HEK293 (cell line): ENCODE results near the gene CROCC.

ENCODE experiments used
- CTCF ChIP-seq: fragments of 450-650 bp; formaldehyde crosslinking; IDR thresholded peaks from 2 replicates; pipeline ENCODE4 v1.5.1; 2016; ENCODE audit warnings: missing biosample characterization, missing genetic modification characterization
- HOXA7 ChIP-seq: sonication (generic); formaldehyde crosslinking; IDR thresholded peaks from 2 replicates; pipeline ENCODE4 v1.8.1; 2022; ENCODE audit warnings: missing genetic modification reagents, borderline replicate concordance
- HOXC10 ChIP-seq: sonication (generic); formaldehyde crosslinking; IDR thresholded peaks from 2 replicates; pipeline ENCODE4 v1.8.1; 2023; ENCODE audit warnings: mild to moderate bottlenecking, missing genetic modification reagents
- ZNF521 ChIP-seq: fragments of 450-650 bp; formaldehyde crosslinking; IDR thresholded peaks from 2 replicates; pipeline ENCODE4 v1.5.1; 2017; ENCODE audit warnings: missing biosample characterization, mild to moderate bottlenecking, missing genetic modification characterization

- TF ChIP-seq HOXC10 (no peak), ZNF521 (no peak), HOXA7 (no peak), CTCF (no peak)
These were observed 2.6 kb downstream of the CROCC start for GRCh38 chr1:16924216-16924918.
